Stomach (tissue), 4 donors: ENCODE data around the gene SLC25A48.

Source experiments
- EP300 ChIP-seq: sonication (generic); formaldehyde crosslinking; IDR thresholded peaks from one replicate; pipeline ENCODE4 v1.6.1; 2017; ENCODE audit warnings: antibody characterized with exemption
- POLR2A ChIP-seq, 4 donors: fragments of 450-650 bp; IDR thresholded peaks; one replicate each; pipeline ENCODE4 v1.6.1; 2016; ENCODE audit warnings: antibody characterized with exemption in 4 of 4, control low read depth in 2 of 4, mild to moderate bottlenecking in 1 of 4, moderate library complexity in 1 of 4
- POLR2AphosphoS5 ChIP-seq, 3 donors: sonication (generic); formaldehyde crosslinking; IDR thresholded peaks; one replicate each; pipeline ENCODE4 v1.6.1; 2016; ENCODE audit warnings: antibody characterized with exemption in 3 of 3
- TF ChIP-seq, protein P1 (sequence below), 7 experiments: fragments of 450-650 bp in 4 of 7; fragments of 200-600 bp in 3 of 7; sonication (generic) in 3 of 7; IDR thresholded peaks; one replicate each; pipeline ENCODE4 v1.5.1; 2016 to 2019; ENCODE audit warnings: antibody characterized with exemption in 7 of 7, control low read depth in 2 of 7, mild to moderate bottlenecking in 1 of 7

DNA sequence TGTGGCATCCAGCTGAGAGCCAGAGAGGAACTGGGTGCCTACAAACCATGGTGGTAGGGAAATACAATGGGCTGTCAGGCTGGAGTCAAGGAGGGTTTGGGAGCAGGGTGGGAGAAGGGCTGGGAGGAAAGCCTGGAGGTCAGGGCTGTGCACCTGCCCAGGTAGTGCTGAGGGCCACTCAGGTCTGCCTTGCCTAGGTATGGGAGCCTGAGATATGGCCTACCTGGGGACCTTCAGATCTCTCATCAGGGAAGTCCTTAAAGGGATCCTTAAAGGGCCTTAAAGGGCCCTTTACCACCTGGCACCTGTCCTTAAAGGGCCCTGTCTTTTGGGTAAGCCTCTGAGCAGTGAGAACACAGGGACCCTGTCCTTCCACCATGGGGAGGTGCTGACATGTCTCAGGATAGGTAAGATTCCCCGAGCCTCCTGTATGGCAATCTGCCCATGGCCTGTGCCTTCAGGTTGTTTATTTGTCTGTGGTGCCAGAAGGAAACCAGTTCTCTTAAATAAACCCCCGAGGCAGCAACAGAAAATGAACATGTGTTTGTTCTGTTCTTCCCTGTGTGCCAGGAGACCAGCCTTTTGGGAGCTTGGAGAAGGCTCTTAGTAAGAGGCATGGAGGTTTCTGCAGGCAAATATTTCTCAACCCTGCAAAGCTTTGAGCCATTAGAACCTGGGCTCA is 23.3 kb downstream of the SLC25A48 start:
- TF ChIP-seq, protein P1, sequence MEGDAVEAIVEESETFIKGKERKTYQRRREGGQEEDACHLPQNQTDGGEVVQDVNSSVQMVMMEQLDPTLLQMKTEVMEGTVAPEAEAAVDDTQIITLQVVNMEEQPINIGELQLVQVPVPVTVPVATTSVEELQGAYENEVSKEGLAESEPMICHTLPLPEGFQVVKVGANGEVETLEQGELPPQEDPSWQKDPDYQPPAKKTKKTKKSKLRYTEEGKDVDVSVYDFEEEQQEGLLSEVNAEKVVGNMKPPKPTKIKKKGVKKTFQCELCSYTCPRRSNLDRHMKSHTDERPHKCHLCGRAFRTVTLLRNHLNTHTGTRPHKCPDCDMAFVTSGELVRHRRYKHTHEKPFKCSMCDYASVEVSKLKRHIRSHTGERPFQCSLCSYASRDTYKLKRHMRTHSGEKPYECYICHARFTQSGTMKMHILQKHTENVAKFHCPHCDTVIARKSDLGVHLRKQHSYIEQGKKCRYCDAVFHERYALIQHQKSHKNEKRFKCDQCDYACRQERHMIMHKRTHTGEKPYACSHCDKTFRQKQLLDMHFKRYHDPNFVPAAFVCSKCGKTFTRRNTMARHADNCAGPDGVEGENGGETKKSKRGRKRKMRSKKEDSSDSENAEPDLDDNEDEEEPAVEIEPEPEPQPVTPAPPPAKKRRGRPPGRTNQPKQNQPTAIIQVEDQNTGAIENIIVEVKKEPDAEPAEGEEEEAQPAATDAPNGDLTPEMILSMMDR (IDR thresholded peaks at IDR 0.05): no peak
- TF ChIP-seq POLR2A (IDR thresholded peaks at IDR 0.05) (no peak), POLR2AphosphoS5 (IDR thresholded peaks at IDR 0.05) (no peak), EP300 (no peak)
